Peyer's patch (tissue), 4 donors: Measurements from ENCODE around the gene SORCS1.

ENCODE experiments used
- CTCF ChIP-seq, 6 experiments: fragments of 450-650 bp in 4 of 6; fragments of 200-600 bp in 2 of 6; sonication (generic) in 1 of 6; IDR thresholded peaks; one replicate each; pipeline ENCODE4 v1.5.1; 2017 to 2019; ENCODE audit warnings: antibody characterized with exemption in 6 of 6, mild to moderate bottlenecking in 3 of 6, moderate library complexity in 1 of 6
- POLR2A ChIP-seq, 2 donors: fragments of 450-650 bp; IDR thresholded peaks; one replicate each; pipeline ENCODE4 v1.5.1; 2017; ENCODE audit warnings: antibody characterized with exemption in 2 of 2, mild to moderate bottlenecking in 2 of 2, moderate library complexity in 2 of 2

- TF ChIP-seq CTCF (IDR thresholded peaks at IDR 0.05) (no peak), POLR2A (IDR thresholded peaks at IDR 0.05) (no peak)
Observed at GRCh38 chr10:107056182-107056581, 108.3 kb downstream of the SORCS1 start.
